Esophagus muscularis mucosa (tissue), 4 donors: ENCODE measurements around the gene TMEM35B.

Experiments
- CTCF ChIP-seq, 3 experiments: fragments of 200-600 bp in 2 of 3; fragments of 450-650 bp in 1 of 3; sonication (generic) in 2 of 3; IDR thresholded peaks; one replicate each; pipeline ENCODE4 v1.5.1; 2017 to 2019; ENCODE audit warnings: antibody characterized with exemption in 3 of 3, mild to moderate bottlenecking in 2 of 3, moderate library complexity in 1 of 3
- EP300 ChIP-seq: sonication (generic); formaldehyde crosslinking; IDR thresholded peaks from one replicate; pipeline ENCODE4 v1.6.1; 2017; ENCODE audit warnings: antibody characterized with exemption
- POLR2A ChIP-seq: fragments of 450-650 bp; IDR thresholded peaks from one replicate; pipeline ENCODE4 v1.6.1; 2017; ENCODE audit warnings: antibody characterized with exemption, moderate library complexity, mild to moderate bottlenecking, low read depth
- POLR2AphosphoS5 ChIP-seq, 2 donors: sonication (generic); formaldehyde crosslinking; IDR thresholded peaks; one replicate each; pipeline ENCODE4 v1.6.1; 2017; ENCODE audit warnings: antibody characterized with exemption in 2 of 2

DNA sequence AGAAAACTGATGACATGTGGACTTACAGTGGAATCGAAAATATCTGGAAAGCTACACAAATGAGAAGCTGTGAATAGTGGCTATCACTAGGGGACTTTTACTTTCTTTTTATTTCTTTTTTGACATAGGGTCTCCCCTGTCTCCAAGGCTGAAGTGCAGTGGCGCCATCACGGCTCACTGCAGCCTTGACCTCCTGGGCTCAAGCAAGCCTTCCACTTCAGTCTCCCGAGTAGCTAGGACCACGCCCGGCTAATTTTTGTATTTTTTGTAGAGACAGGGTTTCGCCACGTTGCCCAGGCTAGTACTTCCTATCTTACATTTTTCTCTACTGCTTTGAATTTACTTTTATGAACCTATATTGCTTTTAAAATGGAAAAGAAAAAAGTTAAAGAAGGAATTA, 10.5 kb downstream of the TMEM35B start:
- no peak for TF ChIP-seq POLR2A
- TF ChIP-seq POLR2AphosphoS5 (IDR thresholded peaks at IDR 0.05) = no peak
- no peak for TF ChIP-seq CTCF (IDR thresholded peaks at IDR 0.05)
- TF ChIP-seq EP300 = no peak
